HTR-8/SVneo (cell line): ENCODE measurements around the gene RNLS.

Source experiments
- DNase-seq: peaks from one replicate; pipeline ENCODE4 v3.0.0; 2011; ENCODE audit warnings: low spot score, mixed read lengths; ENCODE audit not compliant: insufficient read length
- FAIRE-seq: peaks from 2 replicates; lab custom pipeline; 2011; peaks lifted over from hg19 to GRCh38; lab: Jason Lieb, UNC

Gene RNLS

DNA sequence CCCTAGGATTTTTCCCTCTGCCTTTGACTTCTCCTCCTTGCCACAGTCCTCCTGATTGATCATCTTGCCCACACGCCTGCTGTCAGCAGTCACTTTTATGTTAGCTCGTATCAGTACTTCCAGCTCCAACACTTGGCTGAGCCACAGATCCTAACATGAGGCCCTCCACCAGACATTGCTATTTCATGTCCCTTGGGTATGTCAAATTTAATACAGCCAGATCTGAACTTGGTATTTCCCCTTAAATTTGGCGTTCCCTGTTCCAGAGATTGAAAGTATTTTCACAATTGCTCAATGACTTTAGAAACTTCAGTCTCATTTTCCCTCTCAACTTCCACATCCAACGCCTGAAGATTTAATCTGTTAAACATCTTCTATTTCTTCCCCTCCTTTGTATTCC is 140.4 kb downstream of the RNLS start:
- FAIRE-seq = no peak
- no peak for DNase-seq

DNA sequence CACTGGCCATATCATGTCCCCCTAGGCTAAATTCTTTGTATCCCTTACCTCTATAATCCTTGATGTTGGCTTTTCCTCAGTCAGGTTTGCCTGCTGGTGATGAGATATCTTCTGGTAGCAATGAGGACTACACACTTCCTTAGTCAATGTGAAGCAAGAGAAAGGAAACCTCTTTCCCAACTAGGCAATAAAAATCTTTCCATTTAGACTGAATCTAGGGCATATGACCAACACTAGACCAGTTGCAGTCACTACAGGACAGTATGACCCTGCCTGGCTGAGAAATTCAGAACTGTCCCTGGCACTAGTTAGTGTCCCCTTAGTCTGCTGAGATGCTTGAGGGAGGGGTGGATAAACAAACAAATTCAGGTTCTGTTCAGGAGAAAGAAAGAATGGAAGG is 142.6 kb downstream of the RNLS start:
- no peak for FAIRE-seq
- no peak for DNase-seq

DNA sequence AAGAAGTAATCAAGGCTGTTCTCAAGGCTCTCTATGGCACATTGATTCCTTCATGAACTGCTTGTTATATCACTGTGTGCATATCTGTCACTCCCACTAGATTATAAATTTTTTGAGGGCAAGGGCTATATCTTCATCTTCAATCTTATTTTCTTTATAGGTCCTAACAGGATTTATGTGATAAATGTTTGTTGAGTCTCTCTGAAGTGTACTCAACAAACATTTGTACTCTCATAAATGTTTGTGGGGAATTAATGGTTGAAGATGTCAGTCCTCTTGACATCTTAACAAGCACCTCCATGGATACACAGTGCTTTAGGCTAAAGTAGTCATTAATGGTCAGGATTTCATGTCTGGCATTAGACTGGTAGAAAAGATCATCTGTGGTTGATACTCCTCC is 143.2 kb downstream of the RNLS start:
- FAIRE-seq = no peak

DNA sequence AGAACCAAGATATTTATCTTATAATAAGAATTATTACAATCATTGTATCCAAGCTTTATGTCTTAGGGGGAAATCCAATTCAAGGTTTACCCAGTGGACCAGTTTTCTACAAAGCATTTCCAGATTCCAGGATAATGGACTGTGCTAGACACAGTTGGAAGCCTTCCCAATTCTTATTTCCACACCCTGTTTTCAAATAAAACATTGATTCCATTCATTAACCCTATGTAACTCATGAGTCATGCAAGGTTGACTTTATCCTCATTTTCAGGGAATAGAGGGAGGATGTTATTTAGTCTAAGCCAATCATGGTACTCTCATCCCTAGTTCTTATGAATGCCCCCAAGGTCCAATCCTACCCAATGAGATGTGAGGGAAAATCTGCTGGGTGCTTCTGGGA is 145.7 kb downstream of the RNLS start:
- DNase-seq (no peak), FAIRE-seq (no peak)

More for the DNA sequence above, 143.2 kb downstream of the RNLS start:
- no peak for DNase-seq

DNA sequence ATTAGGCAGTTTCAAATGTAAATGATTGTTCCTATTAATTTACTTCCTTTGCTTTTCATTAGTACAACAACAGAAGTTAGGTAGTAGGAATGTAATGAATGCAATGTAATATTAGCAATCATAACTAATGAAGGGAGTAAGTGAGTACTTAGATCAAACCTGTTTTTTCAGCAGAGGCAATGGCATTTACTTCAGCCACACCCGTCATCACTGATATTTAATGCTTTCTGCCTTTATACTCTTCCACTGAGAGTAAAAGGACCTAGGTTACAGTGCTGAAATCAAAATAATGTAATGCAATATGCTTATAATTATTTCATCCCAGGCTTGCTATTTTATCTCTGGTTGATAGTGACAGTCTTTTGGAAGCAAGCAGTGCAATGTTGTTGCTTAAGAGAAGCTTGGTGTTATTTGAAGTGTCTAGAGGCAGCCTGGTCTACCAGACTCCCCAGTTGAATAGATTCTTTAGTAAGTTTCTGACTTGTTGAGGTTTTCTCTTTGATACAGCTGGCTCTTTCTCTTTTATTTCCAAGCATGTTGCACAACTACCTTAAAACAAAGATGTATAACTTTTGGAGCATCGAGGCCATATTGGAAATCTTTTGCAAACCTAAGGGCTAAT is 149.4 kb downstream of the RNLS start:
- FAIRE-seq (no peak), DNase-seq (no peak)

DNA sequence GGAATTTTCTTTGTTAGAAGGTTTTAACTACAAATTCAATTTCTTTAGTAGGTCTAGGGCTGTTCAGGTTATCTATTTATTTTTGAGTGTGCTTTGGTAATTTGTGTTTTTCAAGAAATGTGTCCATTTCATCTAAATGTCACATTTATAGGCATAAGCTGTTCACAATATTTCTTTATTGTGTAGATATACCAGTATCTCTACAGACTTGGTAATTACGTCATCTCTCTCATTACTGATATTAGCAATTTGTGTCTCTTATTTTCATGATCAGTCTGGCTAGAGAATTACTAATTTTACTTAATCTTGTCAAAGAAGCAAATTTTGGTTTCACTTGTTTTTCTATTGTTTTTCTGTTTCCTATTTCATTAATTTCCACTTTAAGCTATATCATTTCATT is 152.0 kb downstream of the RNLS start:
- FAIRE-seq = no peak
- no peak for DNase-seq

DNA sequence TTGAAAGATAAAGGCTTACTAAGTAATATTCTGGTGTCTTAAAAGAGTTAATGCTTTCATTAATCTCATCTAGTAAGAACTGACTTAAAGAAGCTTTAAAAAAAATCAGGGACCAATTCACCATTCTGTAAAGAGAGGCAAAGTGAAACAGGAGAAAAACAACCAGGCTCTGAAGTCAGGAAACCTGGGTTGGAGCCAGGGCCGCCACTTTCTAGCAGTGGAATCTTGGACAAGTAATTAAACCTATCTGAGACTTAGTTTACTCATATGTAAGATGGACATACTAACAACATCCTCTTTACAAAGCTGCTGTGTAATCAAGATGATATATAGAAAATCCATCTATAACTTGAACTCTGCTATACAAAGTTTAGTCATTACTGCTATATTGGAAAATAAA is 154.1 kb downstream of the RNLS start:
- no peak for FAIRE-seq
- no peak for DNase-seq

DNA sequence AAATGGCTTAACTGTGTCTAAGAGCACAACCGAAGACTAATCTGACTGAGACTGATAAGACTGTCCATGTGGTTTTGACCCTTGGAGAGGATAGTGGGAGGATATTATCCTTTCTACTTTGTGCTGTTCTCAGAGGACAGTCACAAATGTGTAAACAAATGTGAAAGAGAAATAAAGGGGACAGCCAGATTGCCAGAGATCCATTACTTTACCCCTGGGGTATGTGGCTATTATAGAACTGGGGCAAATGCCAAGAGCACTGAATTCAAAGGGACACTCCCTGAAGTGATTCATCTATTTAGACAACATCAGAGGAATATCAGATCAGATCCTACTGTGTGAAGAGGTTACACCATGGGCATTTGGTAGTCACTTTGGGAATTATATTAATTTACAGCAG is 154.7 kb downstream of the RNLS start:
- no peak for FAIRE-seq
- DNase-seq = no peak

DNA sequence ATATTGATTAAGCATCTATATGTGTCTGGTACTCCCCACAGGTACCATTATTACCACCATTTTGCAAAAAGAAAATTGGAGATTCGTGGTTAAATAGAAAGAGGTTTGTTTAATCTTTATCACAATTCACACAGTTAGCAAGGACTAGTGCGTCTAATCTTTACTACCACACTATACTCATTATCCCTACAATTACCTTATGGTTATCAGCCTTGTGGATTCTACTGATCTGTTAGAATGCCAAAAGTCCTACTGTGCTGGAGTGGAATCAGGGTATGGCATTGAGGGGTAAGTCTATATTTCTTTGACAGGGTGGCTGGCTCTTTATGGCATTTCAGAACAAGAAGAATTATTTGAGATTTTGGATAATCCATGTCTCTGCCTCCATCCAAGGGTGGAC is 156.1 kb downstream of the RNLS start:
- no peak for FAIRE-seq

DNA sequence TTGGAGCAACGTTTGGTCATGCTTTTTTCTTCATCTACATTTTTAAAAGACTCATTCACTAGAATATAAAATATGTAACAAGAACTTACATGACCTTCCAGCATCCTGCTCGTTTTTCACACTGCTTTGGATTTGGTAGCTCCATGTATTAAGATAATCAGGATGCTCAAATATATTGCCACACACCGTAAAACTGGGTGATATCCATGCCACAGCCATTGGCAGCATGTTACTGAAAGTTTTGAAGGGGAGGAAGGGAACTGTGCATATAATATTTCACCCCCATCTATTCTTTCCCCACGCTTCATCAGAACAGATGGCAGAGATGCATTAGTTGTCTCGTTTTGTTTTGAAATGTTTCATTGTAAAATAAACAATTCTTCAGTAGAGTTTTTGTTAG is 158.2 kb downstream of the RNLS start:
- FAIRE-seq = no peak
- no peak for DNase-seq

More for the DNA sequence above, 156.1 kb downstream of the RNLS start:
- no peak for DNase-seq

DNA sequence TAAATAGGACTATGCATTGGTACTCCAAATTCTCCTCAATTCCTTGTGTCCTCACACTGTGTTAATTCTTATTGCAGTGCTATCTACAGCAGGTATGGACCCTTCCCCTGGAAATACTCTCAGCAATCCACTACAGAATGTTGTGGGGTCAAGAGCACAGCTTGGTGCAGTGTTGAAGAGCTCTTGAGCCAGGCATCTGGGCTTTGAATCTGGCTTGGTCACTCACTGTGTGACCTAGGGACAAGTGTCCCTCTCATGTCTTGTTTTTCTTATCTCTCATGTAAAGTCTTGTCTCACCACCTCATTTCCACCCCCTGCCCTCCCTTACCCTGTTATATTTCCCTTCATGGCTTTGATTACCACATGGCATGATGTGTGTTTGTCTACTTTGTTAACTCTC is 159.4 kb downstream of the RNLS start:
- FAIRE-seq (no peak), DNase-seq (no peak)

DNA sequence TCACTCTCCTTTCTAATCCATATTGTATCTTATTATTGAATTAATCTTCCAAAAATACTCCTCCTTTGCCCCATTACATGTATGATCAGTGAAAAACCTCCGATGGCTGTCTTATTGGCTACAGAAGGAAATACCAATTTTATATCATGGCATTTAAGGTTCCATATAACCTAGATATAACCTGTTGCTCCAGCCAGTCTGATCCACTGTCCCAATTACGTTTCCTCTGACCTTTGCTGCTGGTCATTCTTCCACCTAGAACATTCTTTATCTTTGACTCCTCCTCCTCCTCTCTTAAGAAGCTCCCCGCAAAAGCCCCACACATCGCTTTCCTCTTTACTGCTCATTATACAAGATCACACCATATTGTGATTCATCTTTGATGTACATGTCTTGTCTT is 161.5 kb downstream of the RNLS start:
- DNase-seq = no peak
- FAIRE-seq = no peak

DNA sequence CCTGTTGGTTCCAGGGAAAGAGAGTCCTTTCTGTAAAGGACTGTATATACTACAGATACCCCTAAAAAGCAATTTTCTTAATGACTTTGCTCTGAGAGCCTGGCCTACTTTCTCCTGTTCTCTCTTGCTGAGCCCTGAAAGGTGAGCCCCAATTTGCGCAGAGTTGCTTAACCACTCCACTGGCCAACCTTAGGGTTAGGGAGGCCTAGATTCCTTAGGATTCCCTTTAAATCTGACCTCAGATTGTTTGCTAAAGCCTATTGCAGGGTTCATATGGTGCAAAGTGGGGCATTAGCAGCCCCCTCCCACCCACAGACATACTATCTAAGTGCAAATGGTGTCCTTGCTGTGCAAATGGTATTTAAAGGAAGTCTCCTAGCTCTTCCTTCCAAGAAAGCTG is 164.2 kb downstream of the RNLS start:
- DNase-seq (no peak), FAIRE-seq (no peak)

DNA sequence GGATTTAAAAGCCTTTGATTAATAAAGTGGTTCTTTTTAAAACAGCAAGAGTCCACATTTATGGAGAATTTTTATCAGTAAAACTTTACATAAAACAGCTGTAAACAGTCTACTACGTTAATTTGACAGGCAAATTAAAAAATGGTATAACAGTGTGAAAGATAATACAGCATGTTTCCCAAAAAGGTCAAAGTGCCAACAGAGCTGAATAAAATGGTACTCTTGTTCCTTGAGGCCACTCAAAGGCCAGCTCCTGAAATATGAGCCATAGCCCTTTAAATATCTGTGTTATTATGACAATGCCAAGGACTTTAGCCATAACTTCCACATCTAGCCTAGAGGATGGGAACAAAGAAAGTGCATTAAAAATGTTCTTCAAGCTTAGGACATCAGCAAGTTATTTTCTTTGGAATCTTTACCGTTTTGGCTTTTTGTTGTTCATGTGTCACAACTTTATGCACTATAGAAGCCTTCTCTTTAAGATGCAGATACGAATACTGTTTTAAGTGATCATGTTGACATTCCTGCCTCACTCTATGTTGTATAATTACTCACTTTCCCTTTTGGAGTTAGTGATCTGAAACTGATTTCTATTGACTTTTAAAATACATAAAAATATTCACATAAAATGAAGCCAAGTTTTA is 165.6 kb downstream of the RNLS start:
- FAIRE-seq = no peak
- no peak for DNase-seq

DNA sequence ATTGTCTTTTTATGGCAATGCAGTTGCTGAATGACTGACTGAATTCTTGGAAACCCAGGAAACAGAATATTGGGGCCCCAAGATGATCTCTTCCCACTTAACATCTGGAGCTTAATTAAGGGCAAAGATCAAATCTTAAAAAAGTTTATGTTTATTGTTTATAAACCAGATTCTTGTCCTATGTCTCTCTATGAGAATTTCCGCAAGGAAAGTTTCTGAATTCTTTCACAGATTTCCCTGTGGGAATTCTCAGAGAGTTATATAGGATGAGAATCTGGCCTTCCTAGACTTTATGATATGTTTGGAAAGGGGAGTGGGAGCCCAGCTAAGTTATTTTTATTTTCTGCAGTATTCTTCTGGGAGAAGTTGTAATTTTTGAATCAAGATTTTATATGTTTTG is 166.3 kb downstream of the RNLS start:
- DNase-seq = no peak
- FAIRE-seq = no peak

DNA sequence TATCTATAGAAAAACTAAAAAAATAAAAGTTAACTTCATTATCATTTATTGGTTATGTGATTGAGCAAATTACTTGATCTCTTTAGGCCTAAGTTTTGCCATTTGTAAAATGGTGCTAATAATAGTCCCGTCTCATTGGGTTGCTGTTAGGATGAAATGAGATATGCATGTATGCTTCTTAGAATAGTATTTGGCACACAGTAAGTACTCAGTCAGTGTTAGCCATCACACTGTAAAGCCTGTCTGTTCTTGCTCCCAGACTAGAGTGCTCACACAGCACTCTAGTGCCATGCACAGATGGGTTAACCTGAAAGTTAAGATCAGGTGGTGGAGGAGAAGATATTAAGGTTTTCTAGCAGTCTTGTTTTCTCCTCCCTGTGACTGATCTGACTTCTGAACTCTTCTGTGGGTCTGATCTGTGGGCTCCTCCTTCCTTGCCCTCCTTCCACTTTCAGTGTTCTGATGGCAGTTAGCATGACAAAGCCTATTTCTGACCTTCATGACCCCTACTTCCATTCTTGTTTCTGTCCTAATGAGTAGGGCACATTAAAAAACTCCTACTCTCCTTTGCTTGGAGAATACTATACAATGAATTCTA is 167.5 kb downstream of the RNLS start:
- no peak for DNase-seq
- no peak for FAIRE-seq

DNA sequence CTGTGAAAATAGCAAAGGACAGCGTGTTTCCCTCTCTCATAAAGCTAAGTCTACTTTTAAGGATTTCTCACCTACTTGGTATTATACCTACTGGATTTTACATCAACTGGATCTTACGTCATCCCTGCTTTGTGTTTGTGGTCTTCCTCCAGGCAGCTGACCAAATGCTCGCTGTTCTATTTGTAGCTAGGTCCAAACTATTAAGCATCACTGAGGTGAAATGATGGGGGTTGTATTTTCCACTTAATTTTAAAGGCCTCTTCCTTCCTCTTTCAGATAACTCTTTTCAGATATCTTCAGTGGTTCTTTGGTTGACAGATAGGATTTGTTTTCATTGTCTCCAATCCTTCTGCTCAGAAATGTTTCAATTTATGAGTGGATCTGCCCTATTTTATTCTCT is 169.7 kb downstream of the RNLS start:
- DNase-seq = no peak
- no peak for FAIRE-seq

DNA sequence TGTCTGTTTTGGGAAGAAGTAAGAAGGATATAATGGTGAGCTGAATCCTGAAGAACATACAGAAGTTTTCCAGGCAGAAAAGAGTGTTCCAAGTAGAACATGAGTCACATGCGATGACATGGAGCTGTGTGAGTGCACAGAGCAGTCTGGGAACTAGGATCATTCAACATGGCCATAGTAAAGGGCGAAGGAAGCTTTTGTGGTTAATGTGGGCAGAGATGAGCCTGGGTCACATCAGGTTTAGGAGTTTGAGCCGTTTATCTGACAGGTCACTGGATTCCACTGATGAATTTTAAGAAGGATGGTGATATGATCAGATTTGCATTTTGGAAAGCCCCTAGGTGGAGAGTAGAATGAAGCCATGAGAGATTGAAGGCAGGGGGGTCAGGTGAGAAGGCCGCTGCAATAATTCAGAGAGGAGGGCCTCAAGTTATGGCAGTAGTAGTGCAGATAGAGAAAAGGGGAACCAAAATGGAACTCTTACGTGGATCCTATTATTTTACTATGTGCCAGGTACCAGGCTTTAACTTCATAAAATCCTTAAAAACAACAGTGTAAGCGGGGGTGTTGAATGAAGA is 171.3 kb downstream of the RNLS start:
- FAIRE-seq (no peak), DNase-seq (no peak)

DNA sequence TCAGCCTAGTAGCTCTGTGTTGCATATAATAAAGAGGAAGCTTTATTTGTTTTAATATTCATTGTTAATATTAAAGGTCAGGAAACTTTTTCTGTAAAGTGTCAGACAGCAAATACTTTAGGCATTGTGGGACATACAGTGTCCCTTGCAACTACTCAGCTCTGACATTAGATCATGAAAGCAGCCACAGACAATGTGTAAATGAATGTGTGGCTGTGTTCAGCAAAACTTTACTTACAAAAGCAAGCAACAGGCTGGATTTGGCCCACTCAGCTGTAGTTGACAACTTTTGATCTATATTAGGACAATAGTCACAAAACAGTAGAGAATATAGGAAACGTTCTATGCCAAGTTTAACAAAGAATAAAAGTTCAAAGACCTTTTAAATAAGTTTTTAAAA is 173.3 kb downstream of the RNLS start:
- FAIRE-seq (no peak), DNase-seq (no peak)

DNA sequence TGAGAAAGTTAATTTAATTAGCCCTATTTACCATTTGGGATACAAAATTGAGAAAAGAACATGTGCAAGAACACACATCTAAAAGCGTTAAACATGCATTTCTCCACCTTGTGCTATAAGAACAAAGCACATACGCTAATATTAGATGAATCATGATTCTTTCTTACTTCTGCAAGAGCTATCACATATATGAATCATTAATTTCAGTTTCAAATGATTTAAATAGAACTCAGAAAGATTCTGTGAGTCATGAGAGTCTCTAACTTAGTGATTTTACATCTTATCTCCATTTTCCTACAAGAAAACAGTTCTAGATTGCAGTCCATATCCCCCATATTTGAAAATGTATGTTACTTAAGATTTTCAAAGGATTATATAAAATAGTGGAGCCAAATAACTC is 173.9 kb downstream of the RNLS start:
- no peak for FAIRE-seq
- DNase-seq = no peak

DNA sequence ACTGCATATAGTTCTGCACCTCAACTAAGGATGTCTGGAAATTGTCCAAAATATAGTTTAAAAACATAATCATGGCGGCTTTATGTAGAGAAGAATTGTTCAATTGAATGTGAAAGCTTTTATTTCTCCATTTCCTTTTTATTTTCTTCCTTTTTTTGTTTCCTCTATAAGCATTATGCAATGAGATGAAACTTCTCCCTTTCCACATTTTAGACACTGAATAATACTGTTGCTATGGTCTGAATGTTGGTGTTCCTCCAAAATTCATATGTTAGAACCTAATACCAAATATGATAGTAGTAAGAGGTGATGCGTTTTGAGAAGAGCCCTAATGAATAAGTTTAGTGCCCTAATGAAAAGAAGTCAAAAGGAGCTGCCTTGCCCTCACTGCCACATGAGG is 175.0 kb downstream of the RNLS start:
- no peak for DNase-seq
- no peak for FAIRE-seq

DNA sequence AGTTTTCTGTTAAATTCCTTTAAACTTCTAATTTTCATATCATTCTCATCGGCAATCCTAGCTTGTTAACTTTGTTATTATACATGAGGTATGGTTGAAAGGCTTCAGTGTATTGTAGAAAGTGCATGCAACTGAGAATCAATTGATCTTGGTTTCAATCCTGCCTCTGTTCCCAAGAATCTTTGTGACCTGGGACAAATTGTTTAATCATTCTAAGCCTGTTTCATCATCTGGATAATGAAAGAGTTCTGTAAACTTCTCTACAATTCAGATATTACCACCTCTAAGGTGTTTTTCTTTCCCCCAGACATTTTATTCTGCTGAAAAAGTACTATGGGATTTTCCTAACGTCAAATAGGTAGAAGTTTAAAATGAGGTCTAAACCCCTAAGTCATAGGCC is 179.0 kb downstream of the RNLS start:
- DNase-seq (no peak), FAIRE-seq (no peak)
